ENCODE data around the gene THAP10. TPM values are rescaled to one million over a fixed set of nuclear protein-coding genes. Genes with fewer than 3 reads are reported as not detected.

THAP10 gene
- total RNA-seq, 4 donors from 2014 or later: 0.46 to 2.3 (median 1.1) TPM

DNA sequence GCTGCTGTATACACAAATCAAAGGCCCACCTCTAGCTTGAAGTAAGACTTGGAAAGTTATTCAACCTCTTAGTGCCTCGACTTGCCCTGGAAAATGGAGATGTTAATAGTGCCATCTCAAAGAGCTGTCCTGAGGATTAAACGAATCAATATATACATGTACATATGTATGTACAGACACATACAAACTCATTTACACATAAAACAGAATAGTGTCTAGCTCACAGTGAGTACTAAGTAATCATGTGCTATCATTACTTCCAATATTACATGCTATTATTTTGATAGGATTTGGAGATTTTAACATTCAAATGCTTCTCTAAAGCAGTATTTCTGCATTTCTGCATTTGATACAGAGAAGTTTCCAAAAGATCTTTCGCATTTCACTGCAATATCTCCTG is 58.8 kb downstream of the THAP10 start:
- ATAC-seq (no peak), DNase-seq (no peak)
- intact Hi-C loops (cut with DNase I; ENCODE audit: low total_unique reads): no loop called here
- Histone ChIP-seq H3K4me3 (no peak overlapping the region), H3K36me3 (peaks cover 0 to 6% of the 10 kb centered on the region in 2 donors), H3K4me1 (peaks cover 24 to 41% of the 10 kb centered on the region in 2 donors), H3K9me3 (no peaks in the 10 kb centered on the region), H3K27me3 (no peaks in the 10 kb centered on the region), H3K27ac (peak overlapping the region; percentile 60 to 78 (median 70))
- in situ Hi-C loops (cut with MboI; ENCODE audit: low sequenced_read_pairs in 4 of 4): no loop called here
- TF ChIP-seq, protein P1, sequence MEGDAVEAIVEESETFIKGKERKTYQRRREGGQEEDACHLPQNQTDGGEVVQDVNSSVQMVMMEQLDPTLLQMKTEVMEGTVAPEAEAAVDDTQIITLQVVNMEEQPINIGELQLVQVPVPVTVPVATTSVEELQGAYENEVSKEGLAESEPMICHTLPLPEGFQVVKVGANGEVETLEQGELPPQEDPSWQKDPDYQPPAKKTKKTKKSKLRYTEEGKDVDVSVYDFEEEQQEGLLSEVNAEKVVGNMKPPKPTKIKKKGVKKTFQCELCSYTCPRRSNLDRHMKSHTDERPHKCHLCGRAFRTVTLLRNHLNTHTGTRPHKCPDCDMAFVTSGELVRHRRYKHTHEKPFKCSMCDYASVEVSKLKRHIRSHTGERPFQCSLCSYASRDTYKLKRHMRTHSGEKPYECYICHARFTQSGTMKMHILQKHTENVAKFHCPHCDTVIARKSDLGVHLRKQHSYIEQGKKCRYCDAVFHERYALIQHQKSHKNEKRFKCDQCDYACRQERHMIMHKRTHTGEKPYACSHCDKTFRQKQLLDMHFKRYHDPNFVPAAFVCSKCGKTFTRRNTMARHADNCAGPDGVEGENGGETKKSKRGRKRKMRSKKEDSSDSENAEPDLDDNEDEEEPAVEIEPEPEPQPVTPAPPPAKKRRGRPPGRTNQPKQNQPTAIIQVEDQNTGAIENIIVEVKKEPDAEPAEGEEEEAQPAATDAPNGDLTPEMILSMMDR (IDR thresholded peaks at IDR 0.05 in 4 of 5, conservative IDR thresholded peaks at IDR 0.05 in 1 of 5): no peak
- no peak for TF ChIP-seq POLR2A (IDR thresholded peaks at IDR 0.05)

DNA sequence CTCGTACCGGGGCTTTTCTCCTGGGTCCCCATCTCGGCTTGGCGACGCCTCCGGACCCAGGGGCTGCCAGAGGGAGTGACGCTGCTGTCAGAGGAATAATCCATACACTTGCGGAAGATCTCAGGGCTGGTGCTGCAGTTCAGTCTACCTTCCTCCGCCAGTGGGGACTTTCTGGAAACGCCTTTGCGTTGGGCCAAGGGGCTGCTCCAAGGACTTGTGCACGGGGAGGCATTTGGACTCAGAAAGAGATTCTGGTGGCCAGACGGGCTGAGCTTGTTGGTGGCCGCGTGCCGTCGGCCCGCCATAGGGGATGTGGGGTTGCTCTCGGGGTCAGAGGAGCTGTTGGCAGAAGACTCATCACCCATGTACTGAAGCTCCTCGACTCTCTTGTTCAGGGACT is 60.1 kb downstream of the THAP10 start:
- in situ Hi-C loops (cut with MboI; ENCODE audit: low sequenced_read_pairs in 4 of 4): no loop called here
- intact Hi-C loops (cut with DNase I; ENCODE audit: low total_unique reads): no loop called here
- Histone ChIP-seq H3K36me3 (peaks cover 0 to 6% of the 10 kb centered on the region in 2 donors), H3K27me3 (no peaks in the 10 kb centered on the region), H3K9me3 (no peaks in the 10 kb centered on the region), H3K27ac (no peak overlapping the region), H3K4me1 (peaks cover 24 to 41% of the 10 kb centered on the region in 2 donors), H3K4me3 (no peak overlapping the region)
- TF ChIP-seq, protein P1 (IDR thresholded peaks at IDR 0.05 in 4 of 5, conservative IDR thresholded peaks at IDR 0.05 in 1 of 5): no peak
- DNase-seq (no peak), ATAC-seq (no peak)

Other genes with a start within 250 kb of the THAP10 start
- 100 to 1,000 TPM; 101 to 192 (median 127) TPM for gene UACA, start 128.9 kb downstream of the THAP10 start, total RNA-seq
- gene LARP6, start 38.3 kb downstream of the THAP10 start, total RNA-seq: 10 to 100 TPM; 10.0 to 20.6 (median 13.9) TPM
- 1 to 10 TPM in 3 of 4 donors, under 1 TPM in 1; 0.51 to 5.0 (median 2.8) TPM for gene LRRC49, start 393 bp upstream of the THAP10 start, total RNA-seq
- gene THSD4, start 223.0 kb upstream of the THAP10 start, total RNA-seq: 1 to 10 TPM in 1 of 4 donors, under 1 TPM in 3; 0.35 to 3.1 (median 0.60) TPM